ENCODE data around the gene NCKAP1.
"Not testable (repeated sequence)": the region's sequence is repeated elsewhere in the genome, so short reads cannot be mapped to it uniquely, and the experiment has no call there.

NCKAP1 gene

GRCh38 chr2:183021613-183022012 lies 16.6 kb downstream of the NCKAP1 start:
- no peaks in the 10 kb centered on the region for H3K9me3 ChIP-seq
- H3K36me3 ChIP-seq, result no peaks in the 10 kb centered on the region
- H3K4me1 ChIP-seq (ENCODE audit: control insufficient read depth in 1 of 2, insufficient read depth in 1 of 2, low read depth in 1 of 2, low read length in 1 of 2), result no peaks in the 10 kb centered on the region
- no peak for TF ChIP-seq CTCF (IDR thresholded peaks at IDR 0.05)
- peaks cover 69% of the 10 kb centered on the region for H3K27me3 ChIP-seq
- no peak overlapping the region for H3K4me3 ChIP-seq (ENCODE audit: low read depth in 1 of 2, low read length in 1 of 2)
- H3K27ac ChIP-seq, result no peak overlapping the region

DNA sequence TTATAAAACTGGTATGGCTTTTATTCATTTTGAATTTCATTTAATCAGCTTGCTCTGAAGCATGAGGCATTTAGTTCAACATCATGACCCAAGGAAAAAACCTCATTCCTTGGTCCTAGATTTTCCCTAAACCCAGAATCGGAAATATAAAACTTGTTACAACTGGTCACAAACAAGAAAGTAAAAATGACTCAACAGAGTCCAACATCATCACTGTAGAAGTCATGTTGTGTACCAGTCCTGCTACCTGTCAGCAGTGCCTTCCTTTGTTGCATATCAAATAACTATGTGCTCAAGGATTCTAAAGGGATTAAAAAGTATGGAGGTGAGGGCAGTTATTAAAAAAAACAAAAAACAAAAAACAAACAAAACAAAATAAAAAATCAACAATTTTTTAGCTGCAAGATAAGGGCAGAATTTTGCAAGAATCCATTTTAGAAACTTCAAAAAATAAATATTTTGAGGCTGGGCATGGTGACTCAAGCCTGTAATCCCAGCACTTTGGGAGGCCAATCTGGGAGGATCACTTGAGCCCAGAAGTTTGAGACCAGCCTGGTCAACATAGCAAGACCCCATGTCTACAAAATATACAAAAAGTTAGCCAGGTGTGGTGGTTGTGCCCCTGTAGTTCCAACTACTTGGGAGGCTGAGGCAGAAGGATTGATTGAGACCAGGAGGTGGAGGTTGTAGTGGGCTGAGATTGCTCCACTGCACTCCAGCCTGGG lies 18.4 kb downstream of the NCKAP1 start:
- H3K27ac ChIP-seq, result no peak overlapping the region
- peaks cover 52% of the 10 kb centered on the region for H3K27me3 ChIP-seq
- no peak overlapping the region for H3K4me3 ChIP-seq (ENCODE audit: low read depth in 1 of 2, low read length in 1 of 2)
- H3K9me3 ChIP-seq, result no peaks in the 10 kb centered on the region
- no peaks in the 10 kb centered on the region for H3K4me1 ChIP-seq (ENCODE audit: control insufficient read depth in 1 of 2, insufficient read depth in 1 of 2, low read depth in 1 of 2, low read length in 1 of 2)
- TF ChIP-seq CTCF (IDR thresholded peaks at IDR 0.05), result no peak
- H3K36me3 ChIP-seq, result no peaks in the 10 kb centered on the region

DNA sequence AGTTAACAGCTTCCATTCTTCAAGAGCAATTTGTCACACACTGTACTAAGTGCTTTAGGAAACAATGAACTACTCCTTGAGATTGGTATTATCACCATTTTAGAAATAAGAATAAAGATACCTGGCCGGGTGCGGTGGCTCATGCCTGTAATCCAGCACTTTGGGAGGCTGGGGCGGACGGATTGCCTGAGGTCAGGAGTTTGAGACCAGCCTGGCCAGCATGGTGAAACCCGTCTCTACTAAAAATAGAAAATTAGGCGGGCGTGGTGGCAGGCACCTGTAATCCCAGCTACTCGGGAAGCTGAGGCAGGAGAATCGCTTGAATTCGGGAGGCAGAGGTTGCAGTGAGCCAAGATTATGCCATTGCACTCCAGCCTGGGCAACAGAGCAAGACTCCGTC lies 20.4 kb downstream of the NCKAP1 start:
- H3K27ac ChIP-seq; H3K4me3 ChIP-seq (ENCODE audit: low read depth in 1 of 2, low read length in 1 of 2); H3K9me3 ChIP-seq; H3K4me1 ChIP-seq (ENCODE audit: control insufficient read depth in 1 of 2, insufficient read depth in 1 of 2, low read depth in 1 of 2, low read length in 1 of 2); H3K36me3 ChIP-seq: not testable (repeated sequence)
- H3K27me3 ChIP-seq, result peaks cover 41% of the 10 kb centered on the region

DNA sequence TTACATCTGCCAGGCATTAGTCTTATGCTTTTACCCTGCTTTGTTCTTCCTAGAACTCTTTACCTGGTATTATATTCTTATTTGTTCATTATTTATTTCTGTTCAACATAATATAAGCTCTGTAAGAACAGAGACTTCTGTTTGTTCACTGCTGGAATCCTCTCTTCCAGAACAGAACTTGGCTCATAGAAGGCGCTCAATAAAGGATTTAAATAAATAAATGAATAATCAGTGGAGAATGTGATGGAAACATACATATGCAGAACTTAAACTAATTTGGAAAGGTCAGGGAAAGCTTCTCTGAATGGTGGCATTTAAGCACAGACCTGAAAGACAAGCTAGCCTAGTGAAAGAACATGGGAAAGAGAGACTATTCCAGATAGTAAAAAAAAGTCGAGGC lies 24.3 kb downstream of the NCKAP1 start:
- TF ChIP-seq CTCF (IDR thresholded peaks at IDR 0.05), result no peak

GRCh38 chr2:183011743-183012142 lies 26.5 kb downstream of the NCKAP1 start:
- H3K27me3 ChIP-seq, result peaks cover 9% of the 10 kb centered on the region
- H3K4me3 ChIP-seq (ENCODE audit: low read depth in 1 of 2, low read length in 1 of 2), result no peak overlapping the region
- no peaks in the 10 kb centered on the region for H3K36me3 ChIP-seq
- no peak overlapping the region for H3K27ac ChIP-seq
- no peaks in the 10 kb centered on the region for H3K4me1 ChIP-seq (ENCODE audit: control insufficient read depth in 1 of 2, insufficient read depth in 1 of 2, low read depth in 1 of 2, low read length in 1 of 2)
- no peaks in the 10 kb centered on the region for H3K9me3 ChIP-seq
- TF ChIP-seq CTCF (IDR thresholded peaks at IDR 0.05), result no peak

More for the DNA sequence above, 24.3 kb downstream of the NCKAP1 start:
- H3K36me3 ChIP-seq, result no peaks in the 10 kb centered on the region
- H3K9me3 ChIP-seq, result no peaks in the 10 kb centered on the region
- no peak overlapping the region for H3K27ac ChIP-seq
- no peaks in the 10 kb centered on the region for H3K4me1 ChIP-seq (ENCODE audit: control insufficient read depth in 1 of 2, insufficient read depth in 1 of 2, low read depth in 1 of 2, low read length in 1 of 2)
- H3K4me3 ChIP-seq (ENCODE audit: low read depth in 1 of 2, low read length in 1 of 2), result no peak overlapping the region
- H3K27me3 ChIP-seq, result peaks cover 12% of the 10 kb centered on the region

- no peaks in the 10 kb centered on the region for H3K4me1 ChIP-seq (ENCODE audit: control insufficient read depth in 1 of 2, insufficient read depth in 1 of 2, low read depth in 1 of 2, low read length in 1 of 2)
- H3K27ac ChIP-seq, result no peak overlapping the region
- TF ChIP-seq CTCF (IDR thresholded peaks at IDR 0.05), result no peak
- no peaks in the 10 kb centered on the region for H3K36me3 ChIP-seq
- no peak overlapping the region for H3K4me3 ChIP-seq (ENCODE audit: low read depth in 1 of 2, low read length in 1 of 2)
- peaks cover 9% of the 10 kb centered on the region for H3K27me3 ChIP-seq
- no peaks in the 10 kb centered on the region for H3K9me3 ChIP-seq
Measured at GRCh38 chr2:183010112-183010511, 28.1 kb downstream of the NCKAP1 start.

All from neutrophil (primary cell).